HG02610 (cell line): ENCODE data around the gene HIBADH.
"Not testable (repeated sequence)": the region's sequence is repeated elsewhere in the genome, so short reads cannot be mapped to it uniquely, and the experiment has no call there.

ENCODE experiments used
- ATAC-seq: cut with Tn5 transposase; IDR thresholded peaks from one replicate; pipeline ENCODE4 v1.9.1; 2021; ENCODE audit warnings: mild to moderate bottlenecking, moderate library complexity; ENCODE audit not compliant: unreplicated experiment

Gene HIBADH

DNA sequence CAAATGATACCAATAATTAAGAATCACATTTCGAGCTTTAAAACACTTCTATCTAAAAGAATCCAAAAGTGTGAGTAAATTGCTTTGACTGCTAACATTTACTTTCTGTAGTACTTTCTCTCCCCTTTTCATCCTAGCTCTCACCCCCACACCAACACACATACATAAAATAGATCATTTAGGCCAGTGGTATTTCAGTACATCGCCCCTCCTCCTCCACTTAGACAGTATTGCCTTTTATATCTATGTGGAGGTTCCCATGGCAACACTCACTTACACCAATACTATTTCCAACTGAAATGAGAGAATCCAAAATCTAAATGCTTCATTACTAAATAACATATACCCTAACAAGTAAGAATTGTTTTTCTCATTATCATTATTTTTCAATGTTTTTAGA lies 58.9 kb downstream of the HIBADH start:
- ATAC-seq = no peak

DNA sequence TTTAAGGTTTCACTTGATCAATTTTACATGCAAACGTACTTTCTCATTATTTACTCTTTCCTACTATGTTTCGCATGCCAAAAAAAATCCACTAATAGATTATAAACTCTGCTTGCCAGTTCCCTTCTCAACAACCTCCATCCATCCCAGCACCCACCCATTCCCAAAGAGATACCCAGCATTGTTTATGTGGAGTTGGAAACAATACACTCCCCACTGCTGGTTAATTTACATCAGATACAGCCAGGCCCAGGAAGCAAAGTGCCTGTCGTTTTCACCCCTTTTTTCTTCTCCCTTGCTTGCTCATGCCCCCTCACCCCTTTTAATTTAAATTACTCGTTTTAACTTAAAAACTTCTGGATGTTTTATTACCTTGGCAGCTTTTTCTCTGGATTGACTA lies 59.9 kb downstream of the HIBADH start:
- ATAC-seq = no peak

DNA sequence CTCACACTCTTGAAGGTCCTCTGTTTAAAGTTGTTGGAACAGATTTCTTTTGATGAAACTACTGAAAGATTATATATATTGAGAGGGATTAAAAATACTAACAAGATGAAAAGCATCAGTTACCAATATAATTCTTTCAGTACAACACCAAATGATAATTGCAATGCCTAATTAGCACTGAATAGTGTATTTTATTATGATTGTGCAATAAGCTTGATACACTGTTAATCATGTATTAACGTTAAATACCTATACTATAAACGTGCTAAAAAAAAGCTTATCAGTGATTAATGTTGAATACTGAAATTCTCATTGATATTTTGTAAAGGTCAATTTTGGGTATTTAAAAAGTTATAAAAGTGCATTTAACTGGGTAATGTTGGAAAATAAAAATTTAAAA lies 61.5 kb downstream of the HIBADH start:
- no peak for ATAC-seq

DNA sequence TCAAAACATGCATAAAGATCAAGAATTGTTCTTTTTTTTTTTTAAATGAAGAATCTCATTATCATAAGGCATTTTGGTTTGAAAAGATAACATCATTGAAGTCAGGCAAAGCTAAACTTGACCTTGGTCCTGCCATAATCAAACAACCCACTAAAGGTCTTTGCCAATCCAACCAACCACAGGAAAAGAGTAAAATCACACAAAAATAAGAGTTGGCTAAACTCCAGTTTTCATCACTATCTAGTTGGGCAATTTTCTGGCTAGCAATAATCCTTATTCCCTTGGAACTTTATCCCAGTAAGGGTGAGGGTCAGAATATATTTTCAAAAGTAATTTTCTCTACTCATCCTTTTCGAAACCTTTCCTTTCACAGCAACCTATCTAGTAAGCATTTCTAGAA lies 62.4 kb downstream of the HIBADH start:
- ATAC-seq = no peak

DNA sequence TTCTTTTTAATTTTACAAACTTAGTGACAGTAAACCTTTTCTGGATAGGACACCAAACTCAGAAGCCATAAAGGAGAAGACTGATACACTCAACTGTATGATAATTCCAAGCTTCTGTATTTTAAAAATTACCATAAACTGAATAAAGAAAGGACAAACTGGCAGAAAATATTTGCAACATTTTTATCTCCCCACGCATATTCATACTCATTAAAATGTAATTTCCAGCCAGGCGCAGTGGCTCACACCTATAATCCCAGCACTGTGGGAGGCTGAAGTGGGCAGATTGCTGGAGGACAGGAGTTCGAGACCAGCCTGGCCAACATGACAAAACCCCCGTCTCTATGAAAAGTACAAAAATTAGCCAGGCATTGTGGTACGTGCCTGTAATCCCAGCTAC lies 67.7 kb downstream of the HIBADH start:
- ATAC-seq = no peak

DNA sequence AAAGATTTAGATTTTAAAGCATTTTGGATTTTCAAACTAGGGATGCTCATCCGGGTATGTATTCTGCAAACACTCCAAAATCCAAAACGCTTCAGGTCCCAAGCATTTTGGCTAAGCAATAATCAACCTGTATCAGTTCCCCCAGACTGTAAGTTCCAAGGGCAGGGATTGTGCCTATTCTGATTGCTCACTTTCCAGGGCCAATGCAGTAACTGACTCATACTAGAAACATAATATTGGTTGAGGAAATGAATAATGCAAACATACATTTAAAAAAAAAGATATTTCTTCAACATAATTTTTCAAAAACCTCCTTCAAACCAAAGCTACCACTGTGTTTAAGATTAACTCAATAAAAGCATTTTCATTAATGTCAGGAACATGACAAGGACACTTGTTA lies 69.5 kb downstream of the HIBADH start:
- no peak for ATAC-seq

DNA sequence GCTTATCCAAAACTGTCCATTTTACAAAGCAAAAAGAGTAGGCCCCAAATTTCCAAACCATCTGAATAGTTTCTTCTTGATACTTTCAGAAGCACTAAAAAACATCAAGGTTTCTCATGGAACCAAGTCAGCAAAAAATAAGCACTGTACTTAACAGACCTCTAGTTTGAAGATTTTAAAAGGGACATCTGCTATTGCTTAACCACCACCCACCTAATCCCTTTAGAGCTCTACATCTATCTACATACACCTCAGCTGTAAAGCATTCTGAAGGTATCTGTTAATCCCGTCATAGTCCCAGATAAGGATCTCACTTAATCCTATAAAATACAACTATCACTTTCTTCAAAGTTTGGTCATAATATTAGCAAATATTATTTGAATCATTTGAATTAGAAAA lies 72.3 kb downstream of the HIBADH start:
- ATAC-seq = no peak

DNA sequence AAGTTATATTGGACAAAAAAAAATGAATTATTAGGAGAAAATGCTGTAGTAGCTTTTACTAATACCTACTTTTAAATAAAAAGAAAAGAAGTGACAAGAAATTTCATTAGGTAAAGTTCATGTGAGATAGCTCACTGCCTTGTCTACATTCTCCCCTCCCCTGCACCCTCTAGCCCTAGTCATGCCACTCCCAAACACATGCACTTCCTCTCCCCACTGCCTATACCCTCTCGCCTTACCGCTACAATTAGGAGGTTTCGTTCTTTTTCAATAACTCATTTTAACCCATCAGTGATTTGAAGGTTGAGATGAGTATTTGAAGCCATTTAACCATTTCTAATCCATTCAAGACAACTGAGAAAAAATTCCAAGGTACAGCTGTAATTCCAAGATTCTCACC lies 75.3 kb downstream of the HIBADH start:
- ATAC-seq = no peak

DNA sequence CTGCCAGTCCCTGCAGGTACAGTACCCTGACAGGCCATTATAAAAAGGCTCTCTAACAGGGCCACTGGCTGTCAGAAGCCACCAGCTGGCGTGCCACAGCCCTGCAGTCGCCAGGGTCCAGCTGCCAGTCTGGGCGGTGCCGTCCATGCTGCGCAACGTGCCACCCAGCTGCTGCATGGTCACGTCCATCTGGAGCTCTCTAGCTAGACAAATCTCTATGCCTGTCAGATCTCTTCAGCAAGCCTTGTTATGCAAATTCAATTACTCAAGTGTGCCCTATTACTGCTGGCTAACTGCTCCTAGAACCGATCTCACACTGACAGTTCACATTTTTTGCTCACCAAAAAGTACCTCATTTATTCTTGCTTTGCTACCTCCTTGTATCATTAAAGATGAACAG lies 75.9 kb downstream of the HIBADH start:
- ATAC-seq = peak; percentile 93

DNA sequence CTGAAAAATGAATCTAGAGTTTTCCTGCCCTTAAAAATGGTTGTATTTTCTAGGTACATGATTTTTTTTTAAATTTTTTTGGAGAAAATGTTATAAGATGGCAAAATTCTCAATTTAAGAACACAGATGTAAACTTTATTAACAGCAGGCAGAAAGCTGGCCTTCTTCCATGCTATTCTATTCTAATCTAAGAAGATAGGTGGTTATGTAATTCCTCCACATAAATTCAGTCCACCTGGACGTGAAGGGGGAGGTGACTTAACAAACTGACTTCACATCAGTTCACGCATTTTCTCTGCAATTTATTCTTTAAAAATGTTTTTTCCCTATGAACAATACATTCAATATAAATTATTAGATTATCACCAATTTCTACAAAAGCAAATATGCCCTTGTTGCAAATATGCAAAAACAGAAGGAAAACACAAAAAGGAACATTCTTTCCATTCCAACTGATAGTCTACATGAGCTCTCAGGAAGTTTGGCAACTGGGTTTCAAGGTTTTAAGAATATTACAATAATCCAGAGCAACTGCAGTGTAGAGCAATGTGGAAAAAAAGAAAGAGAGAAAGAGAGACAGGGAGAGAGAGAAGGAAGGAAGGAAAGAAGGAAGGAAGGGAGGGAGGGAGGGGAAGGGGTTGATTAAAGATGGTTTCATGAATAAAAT lies 76.8 kb downstream of the HIBADH start:
- no peak for ATAC-seq

DNA sequence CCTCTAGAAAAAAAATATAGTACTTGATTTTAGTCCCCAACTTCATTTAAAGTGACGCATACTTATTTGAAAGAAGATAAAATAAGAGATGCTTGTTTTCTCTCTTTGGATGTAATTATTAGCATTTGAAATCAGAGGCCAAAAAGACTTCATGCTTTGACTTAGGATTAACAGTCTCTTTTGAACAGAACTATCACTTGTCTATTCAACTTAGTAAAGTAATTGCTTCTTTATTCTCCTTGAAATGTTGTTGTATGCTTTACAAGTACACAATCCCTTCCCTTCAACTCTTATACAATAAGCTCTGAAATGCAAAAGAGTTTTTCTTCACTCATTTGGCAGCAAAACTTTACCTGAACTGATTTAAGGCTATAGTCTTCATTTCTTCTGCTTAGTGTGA lies 80.8 kb downstream of the HIBADH start:
- ATAC-seq = no peak

DNA sequence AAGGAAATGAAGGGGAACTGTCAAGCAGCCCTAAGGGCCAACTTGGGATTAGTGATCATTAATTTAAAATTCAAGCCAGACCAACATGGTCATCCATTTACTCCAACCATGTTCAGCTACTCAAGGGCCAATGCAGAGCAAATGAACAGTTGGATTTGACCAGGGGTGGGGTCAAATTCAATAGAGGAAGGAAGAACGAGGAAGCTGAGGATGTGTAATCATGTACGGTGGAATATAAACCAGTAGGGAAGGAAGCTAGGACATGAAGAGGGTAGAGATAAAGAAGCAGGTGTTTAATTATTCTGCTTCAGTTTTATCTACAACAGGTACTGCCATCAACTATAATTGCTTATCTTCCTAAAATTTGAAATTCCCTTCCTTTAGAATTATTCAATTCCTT lies 81.6 kb downstream of the HIBADH start:
- ATAC-seq = no peak

DNA sequence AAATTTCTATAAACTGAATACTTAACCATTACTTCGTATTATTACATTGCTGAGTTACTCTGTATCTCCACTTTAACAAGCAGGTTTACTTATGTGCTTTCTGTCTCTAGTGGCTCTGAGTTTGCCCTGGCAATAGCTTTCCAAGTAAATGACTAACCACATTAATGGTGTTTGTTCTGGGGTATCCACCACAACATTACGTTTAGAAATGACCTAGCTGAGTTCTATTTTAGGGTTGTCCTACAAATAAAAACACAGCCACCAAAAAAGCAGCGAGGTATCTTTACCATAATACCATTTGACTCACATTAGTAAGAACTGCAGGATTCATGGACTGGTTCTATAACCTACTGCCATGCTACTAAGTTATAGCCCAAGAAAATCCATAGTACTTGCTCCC lies 83.1 kb downstream of the HIBADH start:
- ATAC-seq = no peak

DNA sequence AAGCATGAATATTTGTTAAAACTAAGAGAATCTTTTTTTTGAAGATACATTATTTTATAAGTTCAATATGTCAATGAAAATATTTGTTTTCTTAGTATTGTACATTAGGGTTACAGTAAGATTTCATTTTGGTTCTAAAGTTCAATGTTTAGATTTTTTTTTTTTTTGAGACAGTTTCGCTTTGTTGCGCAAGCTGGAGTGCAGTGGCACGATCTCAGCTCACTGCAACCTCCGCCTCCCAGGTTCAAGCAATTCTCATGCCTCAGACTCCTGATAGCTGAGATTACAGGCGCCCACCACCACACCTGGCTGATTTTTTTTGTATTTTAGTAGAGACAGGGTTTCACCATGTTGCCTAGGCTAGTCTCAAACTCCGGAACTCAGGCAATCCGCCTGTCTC lies 84.5 kb downstream of the HIBADH start:
- ATAC-seq = not testable (repeated sequence)

DNA sequence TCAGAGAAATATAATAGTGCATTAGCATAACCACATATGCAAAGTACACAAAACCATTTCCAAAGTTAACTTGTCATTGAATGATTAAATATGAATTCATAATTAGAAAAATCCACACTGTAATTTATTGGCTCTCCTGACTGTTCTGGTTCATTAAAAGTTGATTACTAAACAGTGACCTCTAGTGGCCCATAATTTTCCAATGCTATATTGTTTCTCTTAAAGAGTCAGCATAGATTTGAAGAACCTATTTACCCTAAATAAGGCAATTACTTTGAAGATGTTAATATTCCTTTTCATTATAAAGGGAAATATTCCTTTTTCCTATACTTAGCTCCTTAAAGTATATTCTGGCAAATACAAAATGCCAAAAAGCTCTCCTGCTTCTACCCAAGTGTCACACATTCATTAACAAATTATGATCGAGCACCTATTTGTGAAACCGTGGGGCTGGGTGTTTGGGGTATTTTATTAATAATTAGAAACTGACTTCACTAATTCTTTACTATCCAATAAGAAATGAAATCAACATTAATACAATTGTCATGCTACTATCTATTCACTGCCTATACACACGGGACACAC lies 86.2 kb downstream of the HIBADH start:
- ATAC-seq = no peak

DNA sequence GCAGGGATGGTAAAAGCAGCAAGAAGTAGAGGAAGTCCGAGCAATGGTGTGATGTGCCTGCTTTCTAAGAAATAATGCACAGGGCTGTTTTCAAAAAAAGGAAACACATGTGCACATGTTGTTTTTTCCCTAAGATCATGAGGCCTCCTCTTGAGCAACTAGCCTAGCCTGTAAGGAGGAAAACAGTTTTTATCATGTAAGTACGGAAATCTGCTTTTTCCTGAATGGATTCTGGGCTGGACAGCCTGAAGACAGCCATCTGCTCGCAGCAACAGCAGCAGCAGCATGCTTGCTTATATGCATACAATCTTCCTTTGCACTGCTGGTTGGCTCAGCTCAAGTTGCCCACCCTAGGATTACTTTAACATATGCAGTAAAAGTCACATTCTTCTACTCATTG lies 87.1 kb downstream of the HIBADH start:
- no peak for ATAC-seq

DNA sequence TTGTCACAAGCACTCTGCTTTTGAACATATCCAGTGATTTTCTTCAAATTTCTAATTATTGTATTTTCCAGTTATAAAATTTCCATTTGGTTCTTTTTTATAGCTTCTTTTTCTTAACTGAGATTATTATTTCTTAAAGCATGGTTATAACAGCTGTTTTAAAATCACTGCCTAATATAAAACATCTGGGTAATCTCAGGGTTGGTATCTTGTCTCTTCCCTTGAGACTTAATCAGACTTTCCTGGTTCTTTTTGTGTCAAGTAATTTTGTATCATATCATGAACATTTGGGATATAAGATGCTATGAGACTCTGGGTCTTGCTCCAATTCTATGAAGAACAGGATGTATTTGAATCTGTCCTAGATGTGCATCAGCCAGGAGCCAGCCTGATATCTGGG lies 93.6 kb downstream of the HIBADH start:
- ATAC-seq = no peak

DNA sequence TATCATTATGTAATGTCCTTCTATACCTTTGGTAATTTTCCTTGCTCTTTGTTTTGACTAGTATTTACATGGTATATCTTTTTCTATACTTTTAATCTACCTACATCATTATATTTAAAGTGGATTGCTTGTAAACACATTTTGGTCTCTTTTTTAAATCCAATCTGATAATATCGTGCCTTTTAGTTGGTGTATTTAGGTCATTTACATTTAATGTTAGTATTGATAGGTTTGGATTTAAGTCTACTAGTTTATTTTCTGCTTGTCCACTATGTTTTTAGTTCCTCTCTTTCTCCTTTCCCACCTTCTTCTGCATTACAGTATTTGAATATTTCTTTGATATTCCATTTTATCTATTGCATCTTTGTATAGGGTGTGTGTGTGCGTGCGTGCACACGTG lies 95.4 kb downstream of the HIBADH start:
- ATAC-seq = no peak

DNA sequence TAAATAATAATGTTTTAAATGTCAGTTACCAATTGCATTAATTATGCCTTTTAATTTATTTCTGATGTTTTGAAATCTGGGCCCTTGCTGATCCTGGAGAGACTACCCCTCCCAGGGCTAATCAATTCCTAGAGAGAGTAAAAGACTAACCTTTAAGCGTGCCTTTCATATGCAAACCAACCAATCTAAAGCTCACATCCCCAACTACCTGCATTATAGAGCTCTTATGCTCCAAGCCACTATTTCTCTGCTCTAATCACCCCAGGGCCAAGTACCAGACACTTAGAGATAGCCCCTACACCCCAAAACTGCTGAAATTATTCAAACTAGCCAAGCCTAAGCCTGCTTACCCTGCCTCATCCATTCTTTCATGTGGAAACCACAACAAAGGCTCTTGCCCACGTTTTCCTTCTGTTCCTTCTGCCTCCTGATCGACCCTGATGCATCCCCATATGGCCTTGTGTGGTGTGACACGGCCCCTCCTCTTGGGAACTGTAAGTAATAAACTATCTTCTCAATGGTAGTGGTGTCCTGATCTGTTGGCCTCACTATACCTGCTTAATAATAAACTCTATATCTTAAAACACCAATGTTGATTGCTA lies 97.7 kb downstream of the HIBADH start:
- ATAC-seq = no peak

DNA sequence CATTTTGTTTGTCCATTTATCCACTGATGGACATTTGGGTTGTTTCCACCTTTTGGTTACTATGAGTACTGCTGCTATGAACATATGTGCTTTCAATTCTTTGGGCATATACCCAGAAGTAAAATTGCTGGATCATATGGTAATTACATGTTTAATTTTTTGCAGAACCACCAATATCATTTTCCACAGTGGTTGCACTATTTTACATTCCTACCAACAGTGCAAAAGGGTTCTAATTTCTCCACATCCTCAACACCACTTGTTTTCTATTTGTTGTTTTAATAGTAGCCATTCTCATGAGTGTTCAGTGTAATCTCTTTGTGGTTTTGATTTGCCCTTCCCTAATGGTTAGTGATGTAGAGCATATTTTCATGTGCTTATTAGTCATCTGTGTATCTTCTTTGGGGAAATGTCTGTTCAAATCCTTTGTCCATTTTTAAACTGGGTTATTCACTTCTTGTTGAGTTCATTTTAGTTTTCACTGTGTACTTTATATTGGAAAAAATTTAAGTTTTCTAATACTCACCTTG lies 101.9 kb downstream of the HIBADH start:
- no peak for ATAC-seq

DNA sequence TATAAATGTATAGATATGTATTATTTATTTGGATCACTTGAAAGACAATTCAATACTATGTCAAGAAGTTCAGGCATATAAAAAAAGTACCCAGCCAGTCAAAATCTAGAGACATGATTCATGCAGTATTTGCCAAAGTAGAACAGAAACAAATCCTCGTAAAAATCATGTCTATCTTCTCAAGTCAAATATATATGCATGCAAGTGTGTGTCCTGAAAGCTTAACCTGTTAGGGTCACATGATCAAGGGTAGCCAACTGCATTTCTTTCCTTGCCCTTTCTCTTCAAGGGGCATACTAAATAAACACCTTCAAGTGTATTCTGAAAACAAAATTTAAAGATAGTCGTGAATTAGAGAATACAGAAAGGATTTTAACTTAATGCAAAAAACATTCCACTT lies 107.0 kb downstream of the HIBADH start:
- ATAC-seq = no peak

DNA sequence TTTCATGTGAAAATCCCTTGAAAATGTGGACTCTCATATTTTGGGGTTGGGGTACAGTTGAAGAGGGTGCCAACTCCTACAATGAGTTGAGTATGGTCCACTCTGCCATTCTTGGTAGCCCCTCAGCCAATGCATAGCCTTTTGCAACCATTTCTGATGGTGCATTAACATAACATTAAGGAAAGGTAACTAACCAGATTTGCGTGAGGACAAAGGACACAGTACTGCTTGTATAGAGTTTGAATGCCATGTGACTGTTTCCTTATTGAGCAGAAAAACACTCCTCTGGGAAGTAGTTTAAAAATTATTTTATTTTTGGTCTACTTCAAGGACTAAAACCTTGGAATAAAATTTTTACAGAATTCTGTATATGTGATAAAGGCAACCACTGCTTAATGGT lies 107.9 kb downstream of the HIBADH start:
- no peak for ATAC-seq

DNA sequence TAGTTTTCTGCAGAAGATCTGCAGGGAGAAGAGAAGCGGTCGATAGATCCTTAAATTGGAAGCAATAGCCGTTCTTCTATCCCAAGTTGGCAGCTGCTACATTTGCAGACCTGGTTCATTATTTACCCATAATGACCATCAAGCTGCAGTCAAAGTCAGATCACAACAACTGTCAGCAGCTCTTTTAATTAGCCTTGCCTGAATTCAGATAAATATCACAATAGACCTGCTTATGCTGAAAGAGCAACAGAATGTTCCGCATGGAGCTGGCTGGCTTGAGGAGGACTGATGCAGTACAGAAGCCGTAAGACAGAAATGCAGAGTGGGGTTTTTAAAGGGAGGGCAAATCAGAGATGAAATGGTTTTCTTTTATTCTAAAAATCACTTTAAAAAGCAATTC lies 109.4 kb downstream of the HIBADH start:
- ATAC-seq = no peak
